GF-D8 (cell line): ENCODE results near the gene NXPH4.

ENCODE experiments used
- DNase-seq: peaks from one replicate; lab custom pipeline; 2025; lab: John Stamatoyannopoulos, UW

Gene NXPH4

DNA sequence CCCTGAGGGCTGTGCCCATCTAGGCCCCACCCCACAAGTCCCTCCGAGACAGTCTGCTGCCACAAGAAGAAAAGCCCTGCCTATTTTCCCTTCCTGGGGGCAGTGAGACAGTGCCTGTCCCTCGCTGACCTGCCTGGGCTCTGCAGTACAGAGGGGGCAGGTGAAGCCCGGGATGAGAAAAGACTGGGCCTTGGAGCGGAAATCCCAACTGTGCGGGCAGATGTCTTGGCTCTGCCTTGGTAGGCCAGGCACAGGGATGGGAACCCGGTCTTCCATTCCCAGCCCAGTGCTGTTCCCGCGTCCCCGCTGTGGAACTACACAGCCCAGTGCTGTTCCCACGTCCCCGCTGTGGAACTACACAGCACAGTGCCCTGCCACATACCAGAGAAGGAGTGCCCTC lies 12.8 kb upstream of the NXPH4 start:
- DNase-seq, result no peak

DNA sequence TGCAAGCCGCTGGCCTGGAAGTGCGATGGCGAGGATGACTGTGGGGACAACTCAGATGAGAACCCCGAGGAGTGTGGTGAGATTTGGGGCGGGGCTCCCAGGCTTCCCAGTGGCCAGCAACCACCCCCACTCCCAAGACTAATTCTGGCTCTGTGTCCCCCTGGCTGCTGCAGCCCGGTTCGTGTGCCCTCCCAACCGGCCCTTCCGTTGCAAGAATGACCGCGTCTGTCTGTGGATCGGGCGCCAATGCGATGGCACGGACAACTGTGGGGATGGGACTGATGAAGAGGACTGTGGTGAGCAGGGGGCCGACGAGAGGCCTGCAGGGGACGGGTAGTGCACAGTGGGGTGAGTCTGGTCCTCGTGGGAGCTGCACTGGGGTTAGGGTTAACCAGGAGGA lies 12.1 kb upstream of the NXPH4 start:
- no peak for DNase-seq

DNA sequence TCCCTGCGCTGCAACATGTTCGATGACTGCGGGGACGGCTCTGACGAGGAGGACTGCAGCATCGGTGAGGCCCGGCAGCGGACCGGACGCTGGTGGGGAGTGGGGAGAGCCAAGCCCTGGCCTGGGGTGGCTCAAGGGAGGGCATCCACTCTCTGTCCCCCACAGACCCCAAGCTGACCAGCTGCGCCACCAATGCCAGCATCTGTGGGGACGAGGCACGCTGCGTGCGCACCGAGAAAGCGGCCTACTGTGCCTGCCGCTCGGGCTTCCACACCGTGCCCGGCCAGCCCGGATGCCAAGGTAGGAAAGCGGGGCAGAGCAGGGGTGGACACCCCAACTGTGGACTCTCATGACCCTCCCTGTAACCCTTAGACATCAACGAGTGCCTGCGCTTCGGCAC lies 11.4 kb upstream of the NXPH4 start:
- DNase-seq, result no peak

DNA sequence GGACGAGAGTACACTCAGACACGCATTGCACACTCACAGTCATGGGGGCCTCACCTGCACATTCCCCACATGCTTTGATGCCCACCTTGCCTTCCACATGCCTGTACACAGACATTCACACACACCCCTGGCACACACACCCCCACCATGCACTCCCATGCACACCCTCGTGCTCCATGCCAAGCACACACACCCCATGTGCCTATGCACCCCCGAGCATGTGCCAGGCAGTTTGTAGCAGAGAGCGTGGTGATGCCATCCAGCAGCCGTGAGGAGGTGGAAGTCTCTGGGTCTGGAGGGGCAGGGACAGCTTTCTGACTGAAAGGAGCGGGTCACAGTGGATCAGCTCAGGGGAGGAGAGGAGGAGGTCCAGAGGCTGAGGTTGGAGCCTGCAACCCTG lies 10.7 kb upstream of the NXPH4 start:
- DNase-seq, result no peak

DNA sequence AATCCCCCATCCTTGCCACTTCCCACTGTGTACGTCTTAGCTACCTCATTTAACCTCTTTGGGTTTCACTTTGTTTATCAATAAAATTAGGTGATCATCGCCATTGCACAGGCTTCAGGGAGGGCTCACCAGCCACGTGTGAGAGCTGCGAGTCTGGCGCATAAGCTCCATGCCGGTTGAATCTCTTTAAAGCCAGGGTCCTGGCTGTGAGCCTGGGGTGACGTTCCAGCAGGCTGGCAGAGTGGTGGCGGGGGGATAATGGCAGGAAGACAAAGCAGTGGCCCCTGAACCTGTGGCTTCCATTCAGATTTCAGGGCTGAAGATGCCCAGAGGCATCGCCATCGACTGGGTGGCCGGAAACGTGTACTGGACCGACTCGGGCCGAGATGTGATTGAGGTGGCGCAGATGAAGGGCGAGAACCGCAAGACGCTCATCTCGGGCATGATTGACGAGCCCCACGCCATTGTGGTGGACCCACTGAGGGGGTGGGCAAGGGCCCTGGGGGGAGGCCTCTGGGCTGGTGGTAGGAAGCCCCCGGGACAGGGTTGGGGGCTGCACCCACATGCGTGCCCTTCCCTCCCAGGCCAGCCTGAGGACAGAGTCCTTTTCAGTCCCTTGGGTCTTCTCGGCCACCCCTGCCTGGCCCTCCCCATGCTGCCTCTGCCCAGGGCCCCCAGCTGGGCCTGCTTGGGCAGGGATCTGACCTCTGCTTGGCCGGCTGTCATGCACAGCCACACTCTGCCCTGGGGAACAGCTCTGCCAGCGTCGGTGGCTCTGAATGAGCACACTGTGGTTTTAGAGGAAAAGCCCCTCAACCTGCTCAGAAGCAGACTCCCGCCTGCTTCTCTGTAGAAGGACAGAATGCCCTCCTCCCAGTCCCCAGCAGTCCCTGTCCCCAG lies 8.6 kb upstream of the NXPH4 start:
- DNase-seq, result no peak

DNA sequence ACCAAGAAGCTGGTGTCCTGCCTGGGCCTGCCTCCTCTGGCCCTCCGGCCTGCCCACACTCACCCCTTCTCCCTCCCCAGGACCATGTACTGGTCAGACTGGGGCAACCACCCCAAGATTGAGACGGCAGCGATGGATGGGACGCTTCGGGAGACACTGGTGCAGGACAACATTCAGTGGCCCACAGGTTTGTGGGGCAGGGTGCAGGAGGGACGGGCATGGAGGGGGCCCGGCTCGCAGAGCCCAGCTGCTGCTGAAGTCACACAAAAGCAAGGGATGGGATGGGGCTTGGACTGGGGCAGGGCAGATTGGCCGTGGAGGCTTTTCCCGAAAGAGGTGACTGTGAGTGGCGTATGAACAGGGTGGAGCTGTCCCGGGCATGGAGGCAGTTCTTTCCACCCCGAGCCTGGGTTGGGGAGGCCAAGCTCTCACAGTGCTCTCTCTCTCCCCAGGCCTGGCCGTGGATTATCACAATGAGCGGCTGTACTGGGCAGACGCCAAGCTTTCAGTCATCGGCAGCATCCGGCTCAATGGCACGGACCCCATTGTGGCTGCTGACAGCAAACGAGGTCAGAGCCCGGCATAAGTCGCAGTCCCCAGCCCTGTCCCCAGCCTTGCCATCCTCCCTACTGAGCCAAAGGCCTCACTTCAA lies 7.8 kb upstream of the NXPH4 start:
- DNase-seq, result no peak

DNA sequence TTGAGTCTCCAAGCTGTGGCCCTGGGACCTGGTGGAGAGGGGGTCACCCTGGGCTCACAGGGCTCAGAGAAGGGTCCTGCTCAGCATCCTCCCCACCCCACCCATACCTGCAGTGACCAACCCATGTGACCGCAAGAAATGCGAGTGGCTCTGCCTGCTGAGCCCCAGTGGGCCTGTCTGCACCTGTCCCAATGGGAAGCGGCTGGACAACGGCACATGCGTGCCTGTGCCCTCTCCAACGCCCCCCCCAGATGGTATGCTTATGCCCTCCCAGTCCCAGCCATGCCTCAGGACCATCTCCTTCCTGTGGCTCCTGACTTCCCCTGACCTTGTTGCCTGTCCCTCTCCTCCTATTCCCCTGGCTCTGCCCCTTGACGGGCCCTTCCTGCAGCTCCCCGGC lies 6.7 kb upstream of the NXPH4 start:
- DNase-seq, result no peak

DNA sequence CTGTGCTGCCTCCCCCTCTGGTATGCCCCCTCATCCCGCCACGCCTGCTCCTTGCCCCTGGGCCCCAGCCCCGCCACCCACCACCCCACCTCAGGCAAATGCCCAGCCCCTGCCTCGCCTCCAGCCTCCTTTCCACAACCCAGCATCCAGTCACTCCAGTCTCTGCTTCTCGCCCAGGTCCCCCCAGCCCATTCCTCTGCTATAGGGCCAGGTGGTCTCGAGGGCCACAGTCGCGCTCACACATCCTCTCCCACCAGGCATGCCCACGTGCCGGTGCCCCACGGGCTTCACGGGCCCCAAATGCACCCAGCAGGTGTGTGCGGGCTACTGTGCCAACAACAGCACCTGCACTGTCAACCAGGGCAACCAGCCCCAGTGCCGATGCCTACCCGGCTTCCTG lies 6.1 kb upstream of the NXPH4 start:
- no peak for DNase-seq

DNA sequence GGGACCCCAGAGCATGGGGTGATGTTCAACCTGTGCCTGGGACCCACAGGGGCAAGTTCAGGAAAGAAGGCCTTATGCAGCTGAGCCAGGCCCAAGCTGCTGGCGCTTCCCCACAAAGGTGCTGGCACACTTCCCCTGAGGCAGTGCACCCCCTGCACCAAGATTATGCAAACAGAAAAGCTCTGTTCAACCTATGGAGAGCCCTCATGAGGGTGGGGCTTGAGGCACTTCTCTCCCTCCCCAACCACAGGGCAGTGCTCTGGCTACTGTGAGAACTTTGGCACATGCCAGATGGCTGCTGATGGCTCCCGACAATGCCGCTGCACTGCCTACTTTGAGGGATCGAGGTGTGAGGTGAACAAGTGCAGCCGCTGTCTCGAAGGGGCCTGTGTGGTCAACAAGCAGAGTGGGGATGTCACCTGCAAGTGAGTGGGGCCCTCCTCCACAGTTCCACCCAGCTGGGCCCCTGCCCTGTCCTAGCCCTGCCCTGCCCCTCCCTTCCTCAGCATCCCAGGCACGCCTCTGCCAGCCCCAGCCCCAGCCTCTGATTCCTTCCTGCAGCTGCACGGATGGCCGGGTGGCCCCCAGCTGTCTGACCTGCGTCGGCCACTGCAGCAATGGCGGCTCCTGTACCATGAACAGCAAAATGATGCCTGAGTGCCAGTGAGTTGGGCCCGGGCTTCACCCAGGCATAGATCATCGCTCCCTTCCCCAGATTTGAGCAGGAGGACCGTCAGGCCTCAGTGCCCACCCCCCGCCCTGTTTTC lies 5.5 kb upstream of the NXPH4 start:
- no peak for DNase-seq

DNA sequence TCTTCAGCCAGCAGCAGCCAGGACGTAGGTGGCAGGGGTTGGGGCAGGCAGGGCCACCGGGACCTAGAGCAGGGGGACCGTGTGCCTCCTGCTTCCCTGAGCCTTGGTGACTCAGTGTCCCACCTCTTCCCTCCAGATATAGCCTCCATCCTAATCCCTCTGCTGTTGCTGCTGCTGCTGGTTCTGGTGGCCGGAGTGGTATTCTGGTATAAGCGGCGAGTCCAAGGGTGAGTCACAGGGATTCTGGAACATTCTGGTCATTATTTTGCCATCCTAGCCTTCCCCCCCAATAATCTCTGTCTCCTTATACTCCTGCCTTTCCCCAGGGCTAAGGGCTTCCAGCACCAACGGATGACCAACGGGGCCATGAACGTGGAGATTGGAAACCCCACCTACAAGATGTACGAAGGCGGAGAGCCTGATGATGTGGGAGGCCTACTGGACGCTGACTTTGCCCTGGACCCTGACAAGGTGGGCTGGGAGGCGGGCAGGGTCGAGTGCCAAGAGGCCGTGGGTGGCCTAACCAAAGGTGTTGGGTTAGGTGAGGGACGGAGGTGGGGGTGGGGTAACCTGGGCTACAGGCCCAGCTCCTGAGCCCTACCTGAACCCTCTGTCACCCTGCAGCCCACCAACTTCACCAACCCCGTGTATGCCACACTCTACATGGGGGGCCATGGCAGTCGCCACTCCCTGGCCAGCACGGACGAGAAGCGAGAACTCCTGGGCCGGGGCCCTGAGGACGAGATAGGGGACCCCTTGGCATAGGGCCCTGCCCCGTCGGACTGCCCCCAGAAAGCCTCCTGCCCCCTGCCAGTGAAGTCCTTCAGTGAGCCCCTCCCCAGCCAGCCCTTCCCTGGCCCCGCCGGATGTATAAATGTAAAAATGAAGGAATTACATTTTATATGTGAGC lies 4.5 kb upstream of the NXPH4 start:
- DNase-seq, result no peak

DNA sequence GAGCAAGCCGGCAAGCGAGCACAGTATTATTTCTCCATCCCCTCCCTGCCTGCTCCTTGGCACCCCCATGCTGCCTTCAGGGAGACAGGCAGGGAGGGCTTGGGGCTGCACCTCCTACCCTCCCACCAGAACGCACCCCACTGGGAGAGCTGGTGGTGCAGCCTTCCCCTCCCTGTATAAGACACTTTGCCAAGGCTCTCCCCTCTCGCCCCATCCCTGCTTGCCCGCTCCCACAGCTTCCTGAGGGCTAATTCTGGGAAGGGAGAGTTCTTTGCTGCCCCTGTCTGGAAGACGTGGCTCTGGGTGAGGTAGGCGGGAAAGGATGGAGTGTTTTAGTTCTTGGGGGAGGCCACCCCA lies 3.9 kb upstream of the NXPH4 start:
- no peak for DNase-seq

DNA sequence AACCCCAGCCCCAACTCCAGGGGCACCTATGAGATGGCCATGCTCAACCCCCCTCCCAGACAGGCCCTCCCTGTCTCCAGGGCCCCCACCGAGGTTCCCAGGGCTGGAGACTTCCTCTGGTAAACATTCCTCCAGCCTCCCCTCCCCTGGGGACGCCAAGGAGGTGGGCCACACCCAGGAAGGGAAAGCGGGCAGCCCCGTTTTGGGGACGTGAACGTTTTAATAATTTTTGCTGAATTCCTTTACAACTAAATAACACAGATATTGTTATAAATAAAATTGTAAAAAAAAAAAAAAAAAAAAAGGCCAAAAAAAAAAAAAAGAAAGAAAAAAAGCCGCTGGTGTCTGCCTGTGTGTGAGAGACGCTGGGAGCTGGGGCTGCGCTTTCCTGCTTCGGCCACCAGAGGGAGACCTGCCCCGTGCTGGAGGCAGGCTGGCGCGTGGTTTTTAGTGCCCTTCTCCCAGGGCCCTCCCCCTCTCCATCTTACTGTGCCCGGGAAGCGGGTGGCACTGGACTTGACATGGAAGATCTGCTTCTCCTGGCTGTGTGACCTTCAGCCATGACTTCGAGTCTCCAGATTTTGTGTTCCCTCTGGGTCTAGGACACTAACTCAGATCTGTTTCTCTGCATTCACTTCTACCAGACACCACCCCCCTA lies 3.4 kb upstream of the NXPH4 start:
- peak; percentile 38 for DNase-seq

DNA sequence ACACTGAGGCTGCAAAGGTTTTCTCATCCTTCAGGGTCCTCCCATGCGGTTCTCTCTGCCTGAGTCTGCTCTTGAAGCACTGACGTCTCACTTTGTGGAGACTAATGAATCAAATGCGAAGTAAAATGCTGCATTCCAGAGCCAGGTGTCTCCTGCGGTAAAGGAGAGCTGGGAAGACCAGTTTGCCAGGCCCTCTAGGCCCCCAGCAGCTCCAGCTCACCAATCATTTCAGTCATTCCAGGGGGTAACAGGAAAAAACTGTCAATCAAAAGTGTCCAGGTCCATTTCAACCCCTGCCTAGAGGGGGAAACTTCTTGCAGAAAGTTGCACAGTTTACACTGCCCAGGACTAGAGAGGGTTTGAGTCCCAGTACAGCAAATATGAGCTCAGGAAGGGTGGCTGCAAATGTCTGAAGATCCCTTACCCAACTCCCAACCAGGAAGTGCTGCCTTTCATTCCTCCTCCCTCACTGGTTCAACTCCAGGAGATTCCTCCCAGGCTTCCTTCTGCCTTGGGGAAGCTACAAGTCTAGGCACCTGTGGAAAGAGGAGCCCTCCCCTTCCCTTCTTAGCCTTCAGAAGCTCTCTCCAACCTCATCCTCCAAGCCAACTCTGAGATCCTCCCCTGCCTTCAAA lies 2.7 kb upstream of the NXPH4 start:
- no peak for DNase-seq

DNA sequence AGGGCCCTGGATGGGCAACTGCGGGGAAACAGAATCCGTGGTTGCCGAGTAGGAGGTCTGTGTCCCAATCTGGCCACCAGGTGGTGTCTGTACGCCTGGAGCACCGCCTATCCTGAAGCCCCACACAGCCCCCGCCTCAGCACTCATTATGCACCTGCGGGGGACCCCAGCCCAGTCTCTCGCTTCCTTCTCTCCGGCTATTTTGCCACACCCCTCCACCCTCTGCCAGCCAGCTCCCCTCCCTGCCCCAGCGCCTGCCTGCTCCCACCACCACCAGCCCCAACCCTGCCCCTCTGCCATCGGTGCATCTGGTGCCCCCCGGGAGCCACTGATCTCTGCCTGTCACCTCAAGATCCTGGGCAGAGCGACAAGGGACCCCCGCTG lies 2.2 kb upstream of the NXPH4 start:
- DNase-seq, result peak; percentile 5

DNA sequence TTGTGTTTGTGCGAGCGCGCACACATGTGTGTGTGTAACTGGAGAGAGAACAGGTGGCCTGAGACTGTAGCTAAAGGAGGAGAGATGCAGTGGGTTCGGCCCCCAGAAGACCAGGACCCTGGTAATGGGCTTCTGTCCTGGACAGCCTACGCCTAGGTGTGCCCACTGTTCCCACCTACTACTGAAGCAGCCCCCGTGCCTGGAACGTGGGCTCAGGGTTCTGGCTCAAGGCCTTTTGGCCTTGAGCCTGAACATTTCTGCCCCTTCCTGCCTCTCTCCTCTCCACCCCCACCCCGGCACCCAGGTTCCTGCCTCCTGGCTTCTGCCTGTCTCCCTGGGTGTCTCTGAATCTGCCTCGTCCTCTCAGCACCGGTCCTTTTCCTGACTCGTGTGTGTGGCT lies 1.5 kb upstream of the NXPH4 start:
- no peak for DNase-seq

DNA sequence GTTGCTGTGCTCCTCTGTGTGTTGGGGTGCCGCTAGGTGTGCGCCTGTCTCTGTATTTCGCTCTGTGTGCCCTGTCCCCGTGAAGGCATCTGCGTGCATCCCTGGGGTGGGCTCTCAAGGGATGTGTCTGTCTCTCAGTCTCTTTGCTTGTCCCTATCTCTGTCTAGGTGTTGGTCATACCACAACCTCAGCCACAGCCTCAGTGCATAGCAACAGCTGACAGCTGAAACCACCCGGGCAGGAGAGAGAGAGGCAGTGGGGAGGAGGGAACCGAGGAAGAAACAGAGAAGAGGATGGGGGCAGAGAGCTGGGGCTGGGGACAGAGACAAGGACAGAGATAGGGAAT lies 953 bp upstream of the NXPH4 start:
- DNase-seq, result no peak

DNA sequence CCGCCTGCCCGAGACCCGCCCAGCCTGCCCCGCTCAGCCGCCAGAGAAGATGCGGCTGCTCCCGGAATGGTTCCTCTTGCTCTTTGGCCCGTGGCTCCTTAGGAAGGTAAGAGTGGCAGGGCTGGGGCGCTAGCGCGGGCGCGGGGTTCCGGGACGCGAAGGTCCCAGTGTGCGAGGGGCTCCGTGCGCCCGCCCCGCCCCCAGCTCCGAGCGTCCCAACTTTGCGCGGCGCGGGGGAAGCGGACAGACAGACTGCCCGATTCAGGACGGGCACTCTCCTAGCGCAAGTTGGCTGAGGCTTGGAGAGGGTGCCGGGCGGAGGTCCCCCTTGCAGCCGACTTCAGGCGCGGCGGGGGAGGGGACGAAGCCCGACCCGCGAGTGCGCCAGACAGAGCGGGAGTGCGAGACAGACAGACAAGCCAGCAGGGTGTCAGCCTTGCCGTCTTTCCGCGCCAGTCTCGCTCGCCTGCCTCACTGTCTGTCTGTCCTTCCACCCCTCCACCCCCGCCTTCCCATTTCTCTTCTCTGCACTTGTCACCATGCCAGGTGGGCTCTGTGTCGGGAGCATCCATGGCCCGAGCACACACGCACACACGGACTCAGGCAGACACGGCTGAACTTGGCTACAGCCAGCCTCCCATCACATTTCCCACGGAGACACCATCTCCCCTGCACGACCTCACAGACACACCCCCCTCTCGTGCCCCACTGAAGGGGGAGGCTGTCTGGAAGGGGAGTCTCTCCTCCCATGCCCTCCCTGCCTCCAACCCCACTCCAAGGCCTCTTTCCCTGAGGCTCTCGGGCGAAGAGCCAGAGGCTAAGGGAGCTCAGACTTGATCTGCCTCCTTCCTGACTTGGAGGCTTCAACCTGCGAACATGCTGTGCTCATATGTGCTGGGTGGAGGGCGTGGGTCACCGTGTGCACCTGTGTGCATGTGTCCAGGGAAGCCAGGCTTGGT lies 606 bp downstream of the NXPH4 start:
- no peak for DNase-seq

DNA sequence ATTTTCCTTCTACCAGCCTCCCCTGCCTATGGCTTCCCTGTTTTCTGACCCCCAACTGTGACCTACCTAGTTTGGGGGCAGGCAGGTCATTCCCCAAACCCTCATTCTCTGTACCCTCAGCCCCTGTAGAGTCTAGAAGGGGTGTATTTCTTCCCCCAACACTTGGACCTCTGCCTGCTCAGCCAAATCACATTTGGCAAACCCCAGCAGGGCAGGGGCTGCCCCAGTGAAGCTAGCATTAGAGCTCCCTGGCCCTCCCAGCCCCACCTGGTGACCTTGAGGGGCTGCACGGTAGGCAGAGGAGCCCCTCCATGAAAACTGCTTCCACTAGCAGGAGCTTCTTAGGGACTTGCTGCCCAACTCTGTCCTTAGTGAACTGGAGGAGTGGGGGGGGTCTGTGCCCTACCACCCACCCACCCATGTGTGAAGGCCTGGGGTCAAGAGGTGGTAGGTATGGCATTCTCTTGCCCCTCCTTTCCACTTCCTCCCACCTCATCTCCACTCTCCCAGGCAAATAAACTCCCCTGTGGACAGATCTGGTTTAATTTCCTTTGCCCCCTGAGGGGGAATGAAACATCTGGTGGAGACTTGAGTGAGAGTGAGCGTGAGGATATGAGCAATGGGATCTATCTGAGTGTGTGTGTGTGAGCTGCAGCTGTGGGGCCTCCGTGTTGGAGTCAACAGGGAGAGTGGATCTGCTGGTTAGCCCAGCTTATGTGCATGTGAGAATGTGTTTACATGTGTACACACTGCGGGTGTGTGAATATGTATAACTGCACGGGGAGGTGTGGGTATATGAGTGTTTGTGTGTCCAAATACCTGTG lies 1.6 kb downstream of the NXPH4 start:
- no peak for DNase-seq
